GM12878 (cell line): Measurements from ENCODE around the gene CAPN3. TPM values are rescaled to one million over a fixed set of nuclear protein-coding genes. Genes with fewer than 3 reads are reported as not detected.

Experiments
- ATAC-seq: fragments of 200-7000 bp; cut with Tn5 transposase; 3 replicates; pipeline ENCODE4 v1.9.1; 2020; ENCODE audit warnings: mild to moderate bottlenecking, moderate library complexity
- BruUV-seq: library from RNA; stranded (reverse); fragments of 400-500 nt; replicated peaks from 2 replicates; lab custom pipeline; 2021; lab: Mats Ljungman, UMichigan
- CTCF ChIA-PET: fragments of 300-600 bp; sonication (Branson Sonifier 250); formaldehyde crosslinking; extraction: SDS; loops from one replicate; lab custom pipeline; 2021; ENCODE audit warnings: inconsistent platforms; lab: Yijun Ruan, JAX
- POLR2A ChIA-PET: fragments of 350-600 bp; formaldehyde crosslinking; extraction: SDS; loops from one replicate; lab custom pipeline; 2021; ENCODE audit warnings: inconsistent platforms; lab: Charles Lee
- RAD21 ChIA-PET: fragments of 300-600 bp; sonication (Branson Sonifier 250); formaldehyde crosslinking; loops from one replicate; lab custom pipeline; 2023; ENCODE audit warnings: antibody characterized with exemption; ENCODE audit not compliant: unreplicated experiment; lab: Charles Lee
- SMC1A ChIA-PET: fragments of 300-600 bp; sonication (Branson Sonifier 250); formaldehyde crosslinking; loops from one replicate; lab custom pipeline; 2023; ENCODE audit not compliant: unreplicated experiment, uncharacterized antibody; lab: Charles Lee
- DNase-seq: peaks from one replicate; pipeline ENCODE4 v3.0.0-alpha.2; 2011; ENCODE audit warnings: low read depth, low spot score
- FAIRE-seq: peaks from 3 replicates; lab custom pipeline; 2011; peaks lifted over from hg19 to GRCh38; lab: Jason Lieb, UNC
- H2AFZ ChIP-seq: 2 replicates; pipeline ENCODE4 v1.6.0; 2011; ENCODE audit warnings: low read depth, low read length, control low read depth; ENCODE audit not compliant: control insufficient read depth
- H3K27ac ChIP-seq: 2 replicates; pipeline ENCODE4 v1.5.1; 2011; ENCODE audit warnings: control low read depth; ENCODE audit not compliant: control insufficient read depth, insufficient read depth
- H3K27me3 ChIP-seq, 2 experiments: replicated peaks in 1 of 2; 2 replicates each; pipeline versions ENCODE4 v1.6.0 to v1.6.1; 2011; ENCODE audit warnings: low read length in 1 of 2; ENCODE audit not compliant: control insufficient read depth in 2 of 2, insufficient read depth in 2 of 2
- H3K36me3 ChIP-seq, 2 experiments: 2 replicates each; pipeline ENCODE4 v1.5.1; 2011; ENCODE audit warnings: low read length in 1 of 2; ENCODE audit not compliant: control insufficient read depth in 2 of 2, insufficient read depth in 2 of 2
- H3K4me1 ChIP-seq: 2 replicates; pipeline ENCODE4 v1.6.1; 2011; ENCODE audit warnings: mild to moderate bottlenecking, low read length, moderate library complexity, mixed read lengths; ENCODE audit not compliant: control insufficient read depth, insufficient read depth
- H3K4me2 ChIP-seq: 2 replicates; pipeline ENCODE4 v1.6.0; 2011; ENCODE audit warnings: control low read depth; ENCODE audit not compliant: control insufficient read depth, insufficient read depth
- H3K4me3 ChIP-seq: fragments of 200-600 bp; sonication (generic); 2 replicates; pipeline ENCODE4 v1.5.1; 2016
- H3K79me2 ChIP-seq: 2 replicates; pipeline ENCODE4 v1.6.0; 2011; ENCODE audit warnings: low read length; ENCODE audit not compliant: control insufficient read depth, insufficient read depth
- H3K9ac ChIP-seq: 2 replicates; pipeline ENCODE4 v1.8.0; 2011; ENCODE audit warnings: low read length, control low read depth, mixed read lengths; ENCODE audit not compliant: control insufficient read depth, insufficient read depth
- H3K9me3 ChIP-seq: replicated peaks from 3 replicates; pipeline ENCODE4 v1.5.1; 2011; ENCODE audit warnings: mild to moderate bottlenecking, low read length; ENCODE audit not compliant: control insufficient read depth, insufficient read depth
- H4K20me1 ChIP-seq: 2 replicates; pipeline ENCODE4 v1.6.0; 2011; ENCODE audit not compliant: control insufficient read depth, insufficient read depth
- ELK1 ChIP-seq: IDR thresholded peaks from 2 replicates; pipeline ENCODE4 v1.6.1; 2012; ENCODE audit warnings: low read depth, low read length, improper control_type of control experiment
- HDAC2 ChIP-seq: fragments of 200-600 bp; sonication (generic); IDR thresholded peaks from 2 replicates; pipeline ENCODE4 v1.6.1; 2017
- IRF5 ChIP-seq: fragments of 450-650 bp; IDR thresholded peaks from 2 replicates; pipeline ENCODE4 v1.6.1; 2017; ENCODE audit warnings: borderline replicate concordance
- NFYA ChIP-seq: IDR thresholded peaks from 2 replicates; pipeline ENCODE4 v1.6.1; 2011; ENCODE audit warnings: low read depth, mild to moderate bottlenecking, low read length, improper control_type of control experiment, borderline replicate concordance
- NR2C1 ChIP-seq: fragments of 450-650 bp; IDR thresholded peaks from 2 replicates; pipeline ENCODE4 v1.6.1; 2017; ENCODE audit warnings: antibody characterized with exemption, mild to moderate bottlenecking, moderate library complexity
- PKNOX1 ChIP-seq: fragments of 450-650 bp; IDR thresholded peaks from 2 replicates; pipeline ENCODE4 v1.6.1; 2016; ENCODE audit warnings: mild to moderate bottlenecking
- SMAD1 ChIP-seq: fragments of 450-650 bp; IDR thresholded peaks from 2 replicates; pipeline ENCODE4 v1.6.1; 2018; ENCODE audit warnings: mild to moderate bottlenecking, low read depth; ENCODE audit not compliant: partially characterized antibody
- SREBF1 ChIP-seq: IDR thresholded peaks from 2 replicates; pipeline ENCODE4 v1.6.1; 2012; ENCODE audit warnings: mild to moderate bottlenecking, low read length
- ZBTB11 ChIP-seq: fragments of 450-650 bp; formaldehyde crosslinking; IDR thresholded peaks from 2 replicates; pipeline ENCODE4 v1.5.0; 2022; ENCODE audit warnings: mild to moderate bottlenecking, missing genetic modification characterization
- ZNF384 ChIP-seq: IDR thresholded peaks from 2 replicates; pipeline ENCODE4 v1.6.1; 2012; ENCODE audit warnings: low read depth, mild to moderate bottlenecking, low read length, improper control_type of control experiment, borderline replicate concordance
- WGBS: methylation state at CpG from one replicate; pipeline ENCODE4 v1.1.6; 2016; ENCODE audit warnings: low lambda C conversion rate; ENCODE audit not compliant: insufficient replicate concordance, insufficient coverage; ENCODE audit errors: missing lambda C conversion rate; 5-methylcytosine and 5-hydroxymethylcytosine counted together
- in situ Hi-C: fragments of 300-500 bp; cut with MboI; formaldehyde crosslinking; loops from 9 replicates; pipeline ENCODE4 v1.14.3; 2018; ENCODE audit warnings: mixed read lengths
- intact Hi-C: fragments of 100-400 bp; cut with micrococcal nuclease; formaldehyde crosslinking; loops from one replicate; pipeline ENCODE4 v1.14.2; 2022; ENCODE audit not compliant: unreplicated experiment
- polyA plus RNA-seq, 11 experiments: library from polyadenylated mRNA; depleted of rRNA in 4 of 11; unstranded in 6 of 11; stranded (reverse) in 5 of 11; fragments of >200 nt; fragmentation: Nextera tagmentation in 4 of 11; fragmentation: Illumina TruSeq in 1 of 11; extraction: Ambion mirVana in 4 of 11; extraction: Trizol in 1 of 11; gene quantifications; 1 replicate in 1 of 11; 2 replicates in 10 of 11; pipeline versions ENCODE4 v1.2.1 to v1.2.3, GENCODE V29; 2011 to 2016; ENCODE audit warnings: inconsistent platforms in 2 of 11, missing spikeins in 2 of 11, low read depth in 1 of 11
- total RNA-seq, 4 experiments: library from RNA; depleted of rRNA in 3 of 4; stranded (reverse); fragments of >200 nt in 3 of 4; fragmentation: Illumina TruSeq in 1 of 4; extraction: Trizol in 1 of 4; gene quantifications; 2 replicates each; pipeline versions ENCODE4 v1.2.1 to v1.2.3, GENCODE V29; 2013 to 2021

Gene CAPN3
- total and polyA plus RNA-seq, 10 of the 15 experiments (the other 5 are each of a cell fraction or from before 2014, with no cell fraction given) = 1.1 to 3.8 (median 2.4) TPM

- FAIRE-seq = no peak
- 85% methylated on average over 7 of the region's 7 CpGs for WGBS
- Histone ChIP-seq H3K4me3 (no peak overlapping the region), H3K4me2 (no peak overlapping the region), H3K27me3 (no peaks in the 10 kb centered on the region), H2AFZ (no peak overlapping the region), H4K20me1 (no peaks in the 10 kb centered on the region), H3K4me1 (no peaks in the 10 kb centered on the region)
- SMC1A ChIA-PET = no interaction called here
- in situ Hi-C loops = no loop called here
- CTCF ChIA-PET = no interaction called here
- TF ChIP-seq PKNOX1 = no peak
- no peak for TF ChIP-seq ZNF384
- TF ChIP-seq ELK1 = no peak
- TF ChIP-seq, all 136 proteins: peak for 0
- ChIA-PET RAD21 (no interaction called here), POLR2A (no interaction called here)
- ATAC-seq (no peak), DNase-seq (no peak)
- H3K27ac ChIP-seq = no peak overlapping the region
- peaks cover 0 to 3% of the 10 kb centered on the region in 2 experiments; a peak in 1 of 4 replicates for H3K36me3 ChIP-seq
- H3K9ac ChIP-seq = no peak overlapping the region
- no peaks in the 10 kb centered on the region for H3K9me3 ChIP-seq
- H3K79me2 ChIP-seq = no peaks in the 10 kb centered on the region
- intact Hi-C loops = no loop called here
- no TSS peak for BruUV-seq
Observed at GRCh38 chr15:42359985-42360384, 684 bp downstream of the CAPN3 start.

- ChIA-PET RAD21 (no interaction called here), POLR2A (no interaction called here), SMC1A (no interaction called here), CTCF (no interaction called here)
- peaks cover 0 to 3% of the 10 kb centered on the region in 2 experiments; a peak in 1 of 4 replicates for H3K36me3 ChIP-seq
- no peak overlapping the region for H3K4me3 ChIP-seq
- H4K20me1 ChIP-seq = no peaks in the 10 kb centered on the region
- BruUV-seq = no TSS peak
- no peaks in the 10 kb centered on the region for H3K27me3 ChIP-seq
- H2AFZ ChIP-seq = no peak overlapping the region
- DNase-seq (no peak), FAIRE-seq (peak; percentile 13), ATAC-seq (no peak)
- H3K9ac ChIP-seq = no peak overlapping the region
- intact Hi-C loops (no loop called here), in situ Hi-C loops (no loop called here)
- H3K27ac ChIP-seq = no peak overlapping the region
- H3K79me2 ChIP-seq = no peaks in the 10 kb centered on the region
- no peaks in the 10 kb centered on the region for H3K4me1 ChIP-seq
- WGBS = 94% methylated on average over 5 of the region's 5 CpGs
- no peaks in the 10 kb centered on the region for H3K9me3 ChIP-seq
- no peak overlapping the region for H3K4me2 ChIP-seq
- TF ChIP-seq IRF5 (no peak), SMAD1 (no peak), SREBF1 (no peak), HDAC2 (no peak), NFYA (no peak), NR2C1 (no peak), ZBTB11 (CRISPR knock-in tag) (no peak)
Observed at GRCh38 chr15:42360535-42361112, 1.3 kb downstream of the CAPN3 start.
